ENCODE data around the gene NCK2. TPM values are rescaled to one million over a fixed set of nuclear protein-coding genes. Genes with fewer than 3 reads are reported as not detected.

NCK2 gene
- total RNA-seq, 1 donor from 2014 or later, result 55.2 TPM

DNA sequence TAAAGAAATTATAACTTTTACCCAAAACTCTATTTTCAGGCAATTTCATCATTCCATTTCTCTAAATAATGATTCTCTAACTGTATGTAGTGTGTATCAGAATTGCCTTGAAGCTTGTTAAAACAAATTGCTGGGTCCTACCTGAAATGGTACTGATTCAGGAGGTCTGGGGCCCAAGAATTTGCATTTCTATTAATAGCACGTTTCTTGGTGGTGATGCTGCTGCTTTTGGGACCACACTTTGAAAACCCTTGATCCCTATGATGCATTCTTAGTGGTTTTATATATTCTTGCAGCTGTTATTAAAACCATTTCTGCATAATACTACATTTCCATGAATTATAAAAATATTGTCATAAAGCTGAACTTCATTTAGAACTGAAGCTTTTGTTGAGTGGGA is 140.7 kb downstream of the NCK2 start:
- TF ChIP-seq, protein P1, sequence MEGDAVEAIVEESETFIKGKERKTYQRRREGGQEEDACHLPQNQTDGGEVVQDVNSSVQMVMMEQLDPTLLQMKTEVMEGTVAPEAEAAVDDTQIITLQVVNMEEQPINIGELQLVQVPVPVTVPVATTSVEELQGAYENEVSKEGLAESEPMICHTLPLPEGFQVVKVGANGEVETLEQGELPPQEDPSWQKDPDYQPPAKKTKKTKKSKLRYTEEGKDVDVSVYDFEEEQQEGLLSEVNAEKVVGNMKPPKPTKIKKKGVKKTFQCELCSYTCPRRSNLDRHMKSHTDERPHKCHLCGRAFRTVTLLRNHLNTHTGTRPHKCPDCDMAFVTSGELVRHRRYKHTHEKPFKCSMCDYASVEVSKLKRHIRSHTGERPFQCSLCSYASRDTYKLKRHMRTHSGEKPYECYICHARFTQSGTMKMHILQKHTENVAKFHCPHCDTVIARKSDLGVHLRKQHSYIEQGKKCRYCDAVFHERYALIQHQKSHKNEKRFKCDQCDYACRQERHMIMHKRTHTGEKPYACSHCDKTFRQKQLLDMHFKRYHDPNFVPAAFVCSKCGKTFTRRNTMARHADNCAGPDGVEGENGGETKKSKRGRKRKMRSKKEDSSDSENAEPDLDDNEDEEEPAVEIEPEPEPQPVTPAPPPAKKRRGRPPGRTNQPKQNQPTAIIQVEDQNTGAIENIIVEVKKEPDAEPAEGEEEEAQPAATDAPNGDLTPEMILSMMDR (IDR thresholded peaks at IDR 0.05), result no peak
- Mint-ChIP-seq H3K4me3 (ENCODE audit: unreplicated experiment) (peak overlapping the region; percentile 24), H3K4me1 (ENCODE audit: low read depth) (peaks cover 42% of the 10 kb centered on the region), H3K27ac (ENCODE audit: unreplicated experiment) (peak overlapping the region; percentile 82), H3K27me3 (ENCODE audit: low read depth) (no peaks in the 10 kb centered on the region), H3K36me3 (ENCODE audit: low read depth) (peaks cover 5% of the 10 kb centered on the region), H3K9me3 (ENCODE audit: low read depth) (peaks cover 10% of the 10 kb centered on the region)
- no peak for DNase-seq (ENCODE audit: low spot score)

- peaks cover 5% of the 10 kb centered on the region for H3K36me3 Mint-ChIP-seq (ENCODE audit: low read depth)
- H3K27me3 Mint-ChIP-seq (ENCODE audit: low read depth), result no peaks in the 10 kb centered on the region
- H3K4me1 Mint-ChIP-seq (ENCODE audit: low read depth), result peaks cover 41% of the 10 kb centered on the region
- DNase-seq (ENCODE audit: low spot score), result no peak
- TF ChIP-seq, protein P1 (IDR thresholded peaks at IDR 0.05), result no peak
- peaks cover 10% of the 10 kb centered on the region for H3K9me3 Mint-ChIP-seq (ENCODE audit: low read depth)
- peak overlapping the region; percentile 82 for H3K27ac Mint-ChIP-seq (ENCODE audit: unreplicated experiment)
- no peak overlapping the region for H3K4me3 Mint-ChIP-seq (ENCODE audit: unreplicated experiment)
Measured at GRCh38 chr2:105886029-105886454, 141.3 kb downstream of the NCK2 start.

- H3K9me3 Mint-ChIP-seq (ENCODE audit: low read depth), result peaks cover 10% of the 10 kb centered on the region
- peaks cover 41% of the 10 kb centered on the region for H3K4me1 Mint-ChIP-seq (ENCODE audit: low read depth)
- no peak for DNase-seq (ENCODE audit: low spot score)
- peak overlapping the region; percentile 46 for H3K27ac Mint-ChIP-seq (ENCODE audit: unreplicated experiment)
- H3K4me3 Mint-ChIP-seq (ENCODE audit: unreplicated experiment), result no peak overlapping the region
- H3K36me3 Mint-ChIP-seq (ENCODE audit: low read depth), result peaks cover 5% of the 10 kb centered on the region
- TF ChIP-seq, protein P1 (IDR thresholded peaks at IDR 0.05), result no peak
- H3K27me3 Mint-ChIP-seq (ENCODE audit: low read depth), result no peaks in the 10 kb centered on the region
Measured at GRCh38 chr2:105886687-105887086, 142.0 kb downstream of the NCK2 start.

DNA sequence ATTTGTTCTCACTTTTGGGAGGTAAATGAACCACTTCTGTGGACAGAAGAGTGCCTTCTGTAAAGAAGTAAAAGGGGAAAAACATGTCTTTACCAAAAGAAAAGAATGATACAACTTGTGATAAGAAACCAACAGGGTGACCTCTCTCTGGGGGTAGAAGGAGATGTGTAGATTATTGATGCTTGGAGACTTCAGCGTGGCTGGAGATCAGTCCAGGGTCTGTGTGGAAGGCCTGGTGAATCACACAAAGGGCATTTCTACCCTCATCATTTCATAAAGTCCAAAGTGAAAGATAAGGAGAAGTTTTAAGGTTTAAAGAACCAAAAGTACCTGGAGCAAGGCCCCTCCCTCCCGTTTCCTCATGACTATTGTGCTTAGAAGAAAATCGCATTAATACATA is 142.5 kb downstream of the NCK2 start:
- H3K9me3 Mint-ChIP-seq (ENCODE audit: low read depth), result peaks cover 10% of the 10 kb centered on the region
- H3K4me1 Mint-ChIP-seq (ENCODE audit: low read depth), result peaks cover 41% of the 10 kb centered on the region
- H3K4me3 Mint-ChIP-seq (ENCODE audit: unreplicated experiment), result no peak overlapping the region
- no peaks in the 10 kb centered on the region for H3K27me3 Mint-ChIP-seq (ENCODE audit: low read depth)
- H3K27ac Mint-ChIP-seq (ENCODE audit: unreplicated experiment), result peak overlapping the region; percentile 60
- TF ChIP-seq, protein P1 (IDR thresholded peaks at IDR 0.05), result no peak
- no peak for DNase-seq (ENCODE audit: low spot score)
- H3K36me3 Mint-ChIP-seq (ENCODE audit: low read depth), result peaks cover 5% of the 10 kb centered on the region

- TF ChIP-seq, protein P1 (IDR thresholded peaks at IDR 0.05), result no peak
- Mint-ChIP-seq H3K27ac (ENCODE audit: unreplicated experiment) (peak overlapping the region; percentile 55), H3K4me1 (ENCODE audit: low read depth) (peaks cover 41% of the 10 kb centered on the region), H3K9me3 (ENCODE audit: low read depth) (peaks cover 10% of the 10 kb centered on the region), H3K4me3 (ENCODE audit: unreplicated experiment) (no peak overlapping the region), H3K36me3 (ENCODE audit: low read depth) (peaks cover 9% of the 10 kb centered on the region), H3K27me3 (ENCODE audit: low read depth) (no peaks in the 10 kb centered on the region)
- no peak for DNase-seq (ENCODE audit: low spot score)
Measured at GRCh38 chr2:105888625-105889024, 143.9 kb downstream of the NCK2 start.
